ENCODE measurements around the gene MED12.

The MED12 gene

GRCh38 chrX:71143508-71143907, 25.1 kb downstream of the MED12 start:
- DNase-seq (ENCODE audit: low read depth), result no peak

GRCh38 chrX:71144651-71145050, 26.3 kb downstream of the MED12 start, which contains the start of gene NLGN3:
NLGN3 (plus strand) TSS chrX:71144841; CDS start chrX:71147750, 2,909 bp downstream.
- DNase-seq (ENCODE audit: low read depth), result no peak
- no peak within 1 kb of the TSS for H3K4me3 ChIP-seq (ENCODE audit: low read depth, low read length)
- no peak for TF ChIP-seq CTCF (IDR thresholded peaks at IDR 0.05; ENCODE audit: insufficient read depth, low read depth, low read length, missing control alignments)

More at GRCh38 chrX:71143508-71143907, 25.1 kb downstream of the MED12 start:
- TF ChIP-seq CTCF (IDR thresholded peaks at IDR 0.05; ENCODE audit: insufficient read depth, low read depth, low read length, missing control alignments), result no peak
- H3K4me3 ChIP-seq (ENCODE audit: low read depth, low read length), result no peak overlapping the region

- DNase-seq (ENCODE audit: low read depth), result no peak
- H3K4me3 ChIP-seq (ENCODE audit: low read depth, low read length), result no peak overlapping the region
- TF ChIP-seq CTCF (IDR thresholded peaks at IDR 0.05; ENCODE audit: insufficient read depth, low read depth, low read length, missing control alignments), result no peak
These were observed 29.3 kb downstream of the MED12 start for GRCh38 chrX:71147496-71148277.

- no peak for DNase-seq (ENCODE audit: low read depth)
- TF ChIP-seq CTCF (IDR thresholded peaks at IDR 0.05; ENCODE audit: insufficient read depth, low read depth, low read length, missing control alignments), result no peak
- no peak overlapping the region for H3K4me3 ChIP-seq (ENCODE audit: low read depth, low read length)
These were observed 29.9 kb downstream of the MED12 start for GRCh38 chrX:71148278-71148663.

GRCh38 chrX:71151366-71151765, 33.0 kb downstream of the MED12 start:
- DNase-seq (ENCODE audit: low read depth), result no peak
- TF ChIP-seq CTCF (IDR thresholded peaks at IDR 0.05; ENCODE audit: insufficient read depth, low read depth, low read length, missing control alignments), result no peak

GRCh38 chrX:71154196-71154595, 35.8 kb downstream of the MED12 start:
- no peak for TF ChIP-seq CTCF (IDR thresholded peaks at IDR 0.05; ENCODE audit: insufficient read depth, low read depth, low read length, missing control alignments)
- H3K4me3 ChIP-seq (ENCODE audit: low read depth, low read length), result no peak overlapping the region
- no peak for DNase-seq (ENCODE audit: low read depth)

More at GRCh38 chrX:71151366-71151765, 33.0 kb downstream of the MED12 start:
- H3K4me3 ChIP-seq (ENCODE audit: low read depth, low read length), result no peak overlapping the region

- H3K4me3 ChIP-seq (ENCODE audit: low read depth, low read length), result no peak overlapping the region
- no peak for TF ChIP-seq CTCF (IDR thresholded peaks at IDR 0.05; ENCODE audit: insufficient read depth, low read depth, low read length, missing control alignments)
- DNase-seq (ENCODE audit: low read depth), result no peak
These were observed 36.2 kb downstream of the MED12 start for GRCh38 chrX:71154641-71155040.
